Endothelial cell of umbilical vein (primary cell): Measurements from ENCODE around the gene KIDINS220. TPM values are rescaled to one million over a fixed set of nuclear protein-coding genes. Genes with fewer than 3 reads are reported as not detected.

Source experiments
- BruUV-seq: library from RNA; stranded (reverse); fragments of 400-500 nt; replicated peaks from 2 replicates; lab custom pipeline; 2021; lab: Mats Ljungman, UMichigan
- CTCF ChIA-PET: fragments of 300-600, 350-600 bp; sonication (Branson Sonifier 250); formaldehyde crosslinking; loops from one replicate; lab custom pipeline; 2021; ENCODE audit warnings: antibody characterized with exemption, inconsistent platforms; lab: Charles Lee
- POLR2A ChIA-PET: fragments of 300-600, 350-600 bp; sonication (Branson Sonifier 250); formaldehyde crosslinking; loops from one replicate; lab custom pipeline; 2021; ENCODE audit warnings: antibody characterized with exemption, inconsistent platforms; lab: Charles Lee
- DNase-seq: peaks from one replicate; pipeline ENCODE4 v3.0.0-alpha.2; 2011; ENCODE audit warnings: low read depth, low spot score
- FAIRE-seq: peaks from 2 replicates; lab custom pipeline; 2011; peaks lifted over from hg19 to GRCh38; lab: Jason Lieb, UNC
- H2AFZ ChIP-seq: 2 replicates; pipeline ENCODE4 v1.6.0; 2012; ENCODE audit warnings: low read depth, low read length, control low read depth, inconsistent platforms
- H3K27ac ChIP-seq: 2 replicates; pipeline ENCODE4 v1.5.1; 2011; ENCODE audit warnings: low read depth, mild to moderate bottlenecking, control low read depth, low read length, moderate library complexity; ENCODE audit not compliant: insufficient read depth
- H3K27me3 ChIP-seq, 2 experiments: 2 replicates each; pipeline versions ENCODE4 v1.6.0 to v1.6.1; 2011; ENCODE audit warnings: low read length in 2 of 2, mixed read lengths in 1 of 2; ENCODE audit not compliant: control insufficient read depth in 2 of 2, insufficient read depth in 2 of 2
- H3K36me3 ChIP-seq, 2 experiments: 2 replicates in 1 of 2; 3 replicates in 1 of 2; pipeline ENCODE4 v1.5.1; 2011; ENCODE audit warnings: low read length in 2 of 2, mild to moderate bottlenecking in 1 of 2, moderate library complexity in 1 of 2; ENCODE audit not compliant: control insufficient read depth in 2 of 2, insufficient read depth in 2 of 2; ENCODE audit errors: extremely low read depth in 1 of 2
- H3K4me1 ChIP-seq: 3 replicates; pipeline ENCODE4 v1.5.1; 2011; ENCODE audit warnings: mild to moderate bottlenecking, low read length; ENCODE audit not compliant: control insufficient read depth, insufficient read depth; ENCODE audit errors: extremely low read depth
- H3K4me2 ChIP-seq: 2 replicates; pipeline ENCODE4 v1.6.1; 2011; ENCODE audit warnings: low read length, control low read depth, mixed read lengths; ENCODE audit not compliant: insufficient read depth
- H3K4me3 ChIP-seq, 3 experiments: fragments of 200-600 bp in 1 of 3; sonication (generic), shearing (Covaris generic) in 1 of 3; replicated peaks in 1 of 3; 2 replicates each; pipeline ENCODE4 v1.5.1; 2011 to 2016; ENCODE audit warnings: control low read depth in 3 of 3, low read length in 3 of 3, mild to moderate bottlenecking in 2 of 3, inconsistent platforms in 1 of 3, low read depth in 1 of 3, moderate library complexity in 1 of 3; ENCODE audit not compliant: insufficient read depth in 1 of 3
- H3K79me2 ChIP-seq: 2 replicates; pipeline ENCODE4 v1.6.0; 2012; ENCODE audit warnings: low read length, inconsistent platforms; ENCODE audit not compliant: control insufficient read depth, insufficient read depth
- H3K9ac ChIP-seq: replicated peaks from 2 replicates; pipeline ENCODE3; 2011; ENCODE audit warnings: low read length, control low read depth; ENCODE audit not compliant: insufficient read depth; ENCODE audit errors: extremely low read depth
- H3K9me1 ChIP-seq: replicated peaks from 3 replicates; pipeline ENCODE4 v1.6.0; 2011; ENCODE audit warnings: mild to moderate bottlenecking, low read length; ENCODE audit not compliant: control insufficient read depth, insufficient read depth; ENCODE audit errors: extremely low read depth
- H3K9me3 ChIP-seq: replicated peaks from 2 replicates; pipeline ENCODE4 v1.5.1; 2012; ENCODE audit warnings: low read length, inconsistent platforms; ENCODE audit not compliant: control insufficient read depth, insufficient read depth
- H4K20me1 ChIP-seq: replicated peaks from 2 replicates; pipeline ENCODE3; 2011; ENCODE audit warnings: mild to moderate bottlenecking, low read length; ENCODE audit not compliant: control insufficient read depth, insufficient read depth; ENCODE audit errors: extremely low read depth
- CTCF ChIP-seq, 2 donors: IDR thresholded peaks; 1 replicate in 1 of 2; 2 replicates in 1 of 2; pipeline ENCODE4 v1.5.1; 2011; ENCODE audit warnings: low read length in 2 of 2, mild to moderate bottlenecking in 2 of 2, moderate library complexity in 2 of 2, control low read depth in 1 of 2, inconsistent platforms in 1 of 2, low read depth in 1 of 2; ENCODE audit not compliant: insufficient read depth in 1 of 2; ENCODE audit errors: extremely low read depth in 1 of 2
- EZH2 ChIP-seq: IDR thresholded peaks from 2 replicates; pipeline ENCODE4 v1.6.1; 2012; ENCODE audit warnings: borderline replicate concordance, low read depth, mild to moderate bottlenecking, moderate library complexity, low read length, inconsistent platforms; ENCODE audit not compliant: severe bottlenecking
- FOS ChIP-seq: IDR thresholded peaks from 2 replicates; pipeline ENCODE4 v1.6.1; 2011; ENCODE audit warnings: mild to moderate bottlenecking, low read length, moderate library complexity, borderline replicate concordance; ENCODE audit not compliant: insufficient read depth
- GATA2 ChIP-seq: IDR thresholded peaks from 2 replicates; pipeline ENCODE4 v1.7.0; 2011; ENCODE audit warnings: low read depth, mild to moderate bottlenecking, moderate library complexity, mixed read lengths, low read length; ENCODE audit not compliant: insufficient read length, insufficient read depth
- JUN ChIP-seq: IDR thresholded peaks from 2 replicates; pipeline ENCODE4 v1.6.1; 2011; ENCODE audit warnings: borderline replicate concordance, low read depth; ENCODE audit not compliant: insufficient read length, insufficient read depth
- MAX ChIP-seq: IDR thresholded peaks from 2 replicates; pipeline ENCODE4 v1.6.1; 2011; ENCODE audit not compliant: insufficient read depth, insufficient read length
- MYC ChIP-seq: IDR thresholded peaks from one replicate; pipeline ENCODE4 v1.6.1; 2011; ENCODE audit warnings: mild to moderate bottlenecking, low read depth, low read length
- POLR2A ChIP-seq: IDR thresholded peaks from 2 replicates; pipeline ENCODE4 v1.6.1; 2012; ENCODE audit warnings: low read depth, mild to moderate bottlenecking, control low read depth, low read length
- POLR2AphosphoS5 ChIP-seq: IDR thresholded peaks from 2 replicates; pipeline ENCODE4 v1.6.1; 2012; ENCODE audit warnings: low read depth, mild to moderate bottlenecking, control low read depth, low read length, moderate library complexity; ENCODE audit not compliant: insufficient read depth
- dilution Hi-C: fragments of 300-500 bp; cut with MboI; formaldehyde crosslinking; loops from one replicate; pipeline ENCODE4 v1.15.0; 2019; ENCODE audit warnings: low sequenced_read_pairs; ENCODE audit not compliant: extremely low pct_ligation_motif_present
- intact Hi-C: fragments of 100-400 bp; cut with micrococcal nuclease; formaldehyde crosslinking; loops from one replicate; pipeline ENCODE4 v1.10.0; 2022
- polyA plus RNA-seq, 4 experiments: library from polyadenylated mRNA; depleted of rRNA in 3 of 4; stranded (reverse) in 3 of 4; unstranded in 1 of 4; fragments of >200 nt; gene quantifications; 2 replicates each; pipeline versions ENCODE4 v1.2.1 to v1.2.3, GENCODE V29; 2011 to 2012; ENCODE audit warnings: missing spikeins in 1 of 4
- total RNA-seq: library from RNA; stranded (reverse); gene quantifications from 2 replicates; pipeline ENCODE4 v1.2.3, GENCODE V29; 2021

Gene KIDINS220
- total and polyA plus RNA-seq, 2 donors (not counting 3 experiments of a cell fraction or from before 2014, with no cell fraction given) = 33.9 to 41.3 TPM

DNA sequence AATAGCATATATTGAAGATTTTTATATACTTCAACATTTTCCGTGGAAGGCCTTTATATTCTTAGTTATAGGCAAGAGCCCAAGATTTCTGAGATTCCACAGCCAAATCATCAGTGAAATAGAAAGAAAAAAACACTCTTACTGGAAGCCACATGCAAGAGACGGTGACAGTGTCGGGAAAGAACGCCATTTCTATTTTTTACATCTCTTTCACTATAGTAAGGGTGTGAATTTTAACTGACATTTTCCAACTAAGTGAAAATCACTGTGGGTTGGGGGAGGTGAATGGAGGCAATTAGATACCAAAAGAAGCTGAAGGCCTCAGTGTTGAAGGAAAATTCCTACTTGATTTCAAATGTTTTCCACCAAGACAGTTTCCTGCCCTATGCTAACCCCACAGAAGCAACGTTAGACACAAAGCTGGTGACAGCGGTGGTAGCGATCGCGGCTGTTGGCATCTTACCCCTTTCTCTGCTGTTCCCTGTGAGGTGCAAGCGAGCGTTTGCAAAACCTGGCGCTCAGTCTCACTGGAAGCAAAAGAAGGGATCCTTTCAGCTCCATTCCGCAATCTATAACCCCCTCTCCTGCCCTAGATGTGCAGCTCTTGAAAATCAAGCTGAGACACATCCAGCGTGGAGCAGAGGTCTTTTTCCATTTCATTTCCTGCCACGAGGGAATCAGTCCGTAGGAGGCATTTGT is 135.6 kb downstream of the KIDINS220 start:
- dilution Hi-C loops = no loop called here
- no peak overlapping the region for H2AFZ ChIP-seq
- CTCF ChIA-PET = interaction anchor here (0.9 to 1.3 kb wide), 2 partner anchors 8 to 1275 kb away, joined by 3 to 4 read pairs; no protein-coding TSS in a partner anchor

More for the DNA sequence above, 135.6 kb downstream of the KIDINS220 start:
- Histone ChIP-seq H4K20me1 (no peaks in the 10 kb centered on the region), H3K9ac (no peak overlapping the region), H3K27ac (no peak overlapping the region), H3K9me3 (no peaks in the 10 kb centered on the region), H3K4me2 (no peak overlapping the region), H3K36me3 (no peaks in the 10 kb centered on the region), H3K9me1 (no peaks in the 10 kb centered on the region), H3K79me2 (no peaks in the 10 kb centered on the region), H3K4me3 (no peak overlapping the region), H3K4me1 (no peaks in the 10 kb centered on the region), H3K27me3 (no peaks in the 10 kb centered on the region)
- DNase-seq (no peak), FAIRE-seq (no peak)
- no TSS peak for BruUV-seq
- POLR2A ChIA-PET = no interaction called here
- intact Hi-C loops = no loop called here
- no peak for TF ChIP-seq EZH2
- TF ChIP-seq JUN = no peak
- no peak for TF ChIP-seq MYC
- no peak for TF ChIP-seq MAX
- no peak for TF ChIP-seq GATA2
- TF ChIP-seq CTCF (IDR thresholded peaks at IDR 0.05; ENCODE audit: extremely low read depth in 1 of 2, insufficient read depth in 1 of 2, low read depth in 1 of 2, low read length in 2 of 2) = no peak
- TF ChIP-seq POLR2AphosphoS5 = no peak
- TF ChIP-seq FOS = no peak
- TF ChIP-seq POLR2A = no peak
